Gastrocnemius medialis (tissue), 4 donors: ENCODE data around the gene WWOX. TPM values are rescaled to one million over a fixed set of nuclear protein-coding genes. Genes with fewer than 3 reads are reported as not detected.

Experiments
- ATAC-seq, 2 donors: fragments of 150-250 bp; one replicate each; pipeline ENCODE4 v1.9.1; 2016
- DNase-seq, 2 donors: peaks; one replicate each; pipeline ENCODE4 v3.0.0-alpha.2; 2019
- H3K27ac ChIP-seq, 4 donors: fragments of 200-600 bp; sonication (generic); 1 replicate in 1 of 4; 2 replicates in 3 of 4; pipeline ENCODE4 v1.5.1; 2016 to 2018; ENCODE audit warnings: mild to moderate bottlenecking in 2 of 4, moderate library complexity in 1 of 4
- H3K27me3 ChIP-seq, 3 donors: fragments of 200-600 bp; sonication (generic) in 2 of 3; 1 replicate in 1 of 3; 2 replicates in 2 of 3; pipeline versions ENCODE4 v1.5.1 to v1.6.0; 2016 to 2019; ENCODE audit warnings: mild to moderate bottlenecking in 1 of 3, moderate library complexity in 1 of 3
- H3K36me3 ChIP-seq, 2 donors: fragments of 200-600 bp; sonication (generic) in 1 of 2; one replicate each; pipeline ENCODE4 v1.5.1; 2017 to 2018
- H3K4me1 ChIP-seq, 2 donors: fragments of 200-600 bp; sonication (generic) in 1 of 2; one replicate each; pipeline ENCODE4 v1.5.1; 2016 to 2017; ENCODE audit warnings: mild to moderate bottlenecking in 2 of 2
- H3K4me3 ChIP-seq, 4 donors: fragments of 200-600 bp; sonication (generic) in 3 of 4; 1 replicate in 1 of 4; 2 replicates in 3 of 4; pipeline ENCODE4 v1.5.1; 2016 to 2019; ENCODE audit warnings: mild to moderate bottlenecking in 2 of 4
- H3K9me3 ChIP-seq, 3 donors: fragments of 200-600 bp; sonication (generic) in 2 of 3; 1 replicate in 1 of 3; 2 replicates in 2 of 3; pipeline ENCODE4 v1.5.1; 2016 to 2019
- CTCF ChIP-seq, 5 experiments: fragments of 450-650 bp in 3 of 5; fragments of 200-600 bp in 2 of 5; sonication (generic) in 2 of 5; IDR thresholded peaks in 4 of 5; conservative IDR thresholded peaks in 1 of 5; 1 replicate in 4 of 5; 2 replicates in 1 of 5; pipeline ENCODE4 v1.5.1; 2016 to 2019; ENCODE audit warnings: antibody characterized with exemption in 5 of 5, mild to moderate bottlenecking in 3 of 5, moderate library complexity in 3 of 5
- POLR2A ChIP-seq, 2 donors: fragments of 450-650 bp; IDR thresholded peaks; one replicate each; pipeline ENCODE4 v1.6.1; 2017; ENCODE audit warnings: antibody characterized with exemption in 2 of 2, mild to moderate bottlenecking in 2 of 2, moderate library complexity in 2 of 2
- in situ Hi-C, 4 donors: fragments of 200-750 bp; cut with MboI; loops; one replicate each; pipeline versions ENCODE4 v1.15.0 to v1.8.0; 2017; ENCODE audit warnings: low sequenced_read_pairs in 4 of 4
- intact Hi-C: fragments of 100-400 bp; cut with DNase I; formaldehyde crosslinking; loops from one replicate; pipeline ENCODE4 v1.15.1; 2023; ENCODE audit warnings: low total_unique reads
- total RNA-seq, 4 donors: library from RNA; depleted of rRNA; stranded (reverse); fragments of >200 nt; gene quantifications; one replicate each; pipeline versions ENCODE4 v1.1.0 to v1.2.3, GENCODE V29; 2016

WWOX gene
- total RNA-seq, 4 donors from 2014 or later = 3.3 to 13.0 (median 6.0) TPM

DNA sequence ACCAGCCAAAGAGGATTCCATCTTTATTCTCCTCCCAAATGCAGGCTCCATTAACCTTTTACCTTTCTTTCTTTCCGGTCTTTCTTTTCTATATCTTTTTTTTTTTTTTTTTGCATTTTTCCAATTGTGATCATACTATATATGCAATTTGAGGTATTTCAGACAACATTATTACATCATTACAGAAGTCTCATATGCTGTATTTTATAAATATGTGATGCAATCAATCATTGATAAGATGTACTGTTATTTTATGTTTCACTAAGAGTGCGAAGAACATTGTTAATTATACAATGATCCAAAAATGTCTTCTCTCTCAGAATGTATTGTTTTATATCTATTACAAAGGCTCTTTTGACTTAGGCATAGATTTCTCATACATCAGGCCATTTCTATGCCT, 683.1 kb downstream of the WWOX start:
- ATAC-seq = no peak
- Histone ChIP-seq H3K4me1 (peaks cover 4 to 7% of the 10 kb centered on the region in 2 donors), H3K27me3 (no peaks in the 10 kb centered on the region), H3K36me3 (no peaks in the 10 kb centered on the region), H3K4me3 (no peak overlapping the region), H3K9me3 (no peaks in the 10 kb centered on the region), H3K27ac (no peak overlapping the region)
- intact Hi-C loops (no loop called here), in situ Hi-C loops (loop anchor here in 1 of 4 donors (25.0 kb wide), 1 partner anchor 670 kb away; no protein-coding TSS in a partner anchor)
- TF ChIP-seq POLR2A (IDR thresholded peaks at IDR 0.05) = no peak
- TF ChIP-seq CTCF (IDR thresholded peaks at IDR 0.05 in 4 of 5, conservative IDR thresholded peaks at IDR 0.05 in 1 of 5) = no peak
- no peak for DNase-seq

DNA sequence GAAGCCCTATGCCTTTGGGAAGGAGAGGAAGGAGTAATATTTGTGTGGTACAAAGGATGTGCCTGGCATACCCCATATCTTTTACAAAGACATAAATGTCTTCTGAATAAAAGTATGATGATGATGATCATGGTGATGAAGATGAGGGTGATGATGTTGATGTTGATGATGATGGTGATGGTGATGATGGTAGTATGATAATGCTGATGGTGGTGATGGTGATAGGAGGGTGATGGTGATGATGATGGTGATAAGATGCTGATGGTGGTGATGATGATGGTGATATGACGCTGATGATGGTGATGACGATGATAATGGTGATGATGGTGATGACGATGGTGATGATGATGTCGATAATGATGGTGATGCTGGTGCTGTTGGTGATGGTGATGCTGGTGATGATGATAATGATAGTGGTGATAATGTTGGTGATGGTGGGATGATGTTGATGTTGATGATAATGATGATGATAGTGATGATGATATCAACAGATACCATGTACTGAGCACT, 684.2 kb downstream of the WWOX start:
- Histone ChIP-seq H3K9me3 (no peaks in the 10 kb centered on the region), H3K4me3 (no peak overlapping the region), H3K36me3 (no peaks in the 10 kb centered on the region), H3K27ac (no peak overlapping the region), H3K27me3 (no peaks in the 10 kb centered on the region), H3K4me1 (peaks cover under 1 to 2% of the 10 kb centered on the region in 2 donors)
- ATAC-seq (no peak), DNase-seq (no peak)
- in situ Hi-C loops (loop anchor here in 1 of 4 donors (25.0 kb wide), 1 partner anchor 671 kb away; no protein-coding TSS in a partner anchor), intact Hi-C loops (no loop called here)
- TF ChIP-seq POLR2A (IDR thresholded peaks at IDR 0.05) = no peak
- TF ChIP-seq CTCF (IDR thresholded peaks at IDR 0.05 in 4 of 5, conservative IDR thresholded peaks at IDR 0.05 in 1 of 5) = no peak

GRCh38 chr16:78784771-78785170, 685.3 kb downstream of the WWOX start:
- Histone ChIP-seq H3K4me1 (no peaks in the 10 kb centered on the region), H3K4me3 (no peak overlapping the region), H3K36me3 (no peaks in the 10 kb centered on the region), H3K27me3 (no peaks in the 10 kb centered on the region), H3K9me3 (no peaks in the 10 kb centered on the region), H3K27ac (no peak overlapping the region)
- ATAC-seq (no peak), DNase-seq (no peak)
- TF ChIP-seq POLR2A (IDR thresholded peaks at IDR 0.05) (no peak), CTCF (IDR thresholded peaks at IDR 0.05 in 4 of 5, conservative IDR thresholded peaks at IDR 0.05 in 1 of 5) (no peak)
- intact Hi-C loops (no loop called here), in situ Hi-C loops (loop anchor here in 1 of 4 donors (25.0 kb wide), 1 partner anchor 672 kb away; no protein-coding TSS in a partner anchor)

DNA sequence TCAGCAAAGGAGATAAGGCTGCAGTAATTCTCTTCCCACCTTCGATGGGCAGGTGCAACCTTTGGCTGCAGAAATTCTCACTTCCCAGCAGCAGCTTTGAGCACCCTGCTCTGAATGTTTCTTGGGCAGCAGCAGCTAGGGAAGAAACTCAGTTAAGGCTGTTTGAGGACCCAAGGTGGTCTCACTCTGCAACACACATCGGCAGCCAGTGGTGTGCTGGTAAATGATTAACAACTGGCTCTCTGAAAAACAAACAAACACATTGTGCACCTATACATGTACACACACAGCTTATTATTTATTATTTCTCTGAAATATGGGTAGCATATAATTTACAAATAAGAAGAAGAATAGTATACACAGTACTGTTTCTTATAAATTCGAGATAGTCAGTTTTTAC, 685.8 kb downstream of the WWOX start:
- in situ Hi-C loops = loop anchor here in 1 of 4 donors (25.0 kb wide), 1 partner anchor 673 kb away; no protein-coding TSS in a partner anchor
- no peaks in the 10 kb centered on the region for H3K9me3 ChIP-seq
- no peak overlapping the region for H3K27ac ChIP-seq
- H3K27me3 ChIP-seq = no peaks in the 10 kb centered on the region
- no peak for ATAC-seq
- intact Hi-C loops = no loop called here
- TF ChIP-seq POLR2A (IDR thresholded peaks at IDR 0.05) (no peak), CTCF (IDR thresholded peaks at IDR 0.05 in 4 of 5, conservative IDR thresholded peaks at IDR 0.05 in 1 of 5) (no peak)
- H3K36me3 ChIP-seq = no peaks in the 10 kb centered on the region
- no peak for DNase-seq
- H3K4me3 ChIP-seq = no peak overlapping the region
- no peaks in the 10 kb centered on the region for H3K4me1 ChIP-seq

DNA sequence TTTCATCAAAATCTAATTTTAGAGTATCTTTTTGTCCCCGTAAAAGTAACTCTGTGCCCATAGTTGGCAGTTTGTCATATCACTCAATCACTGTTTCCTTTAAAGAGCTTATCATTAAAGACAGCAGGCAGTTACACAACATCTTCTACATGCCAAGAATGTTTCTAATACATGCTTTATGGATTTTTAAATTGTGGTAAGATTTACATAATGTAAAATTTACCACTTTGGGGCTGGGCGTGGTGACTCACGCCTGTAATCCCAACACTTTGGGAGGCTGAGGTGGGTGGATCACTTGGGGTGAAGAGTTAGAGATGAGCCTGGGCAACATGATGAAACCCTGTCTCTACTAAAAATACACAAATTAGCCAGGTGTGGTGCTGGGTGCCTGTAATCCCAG, 687.2 kb downstream of the WWOX start:
- Histone ChIP-seq H3K4me3 (no peak overlapping the region), H3K9me3 (no peaks in the 10 kb centered on the region), H3K36me3 (no peaks in the 10 kb centered on the region), H3K27me3 (no peaks in the 10 kb centered on the region), H3K4me1 (no peaks in the 10 kb centered on the region), H3K27ac (no peak overlapping the region)
- DNase-seq (no peak), ATAC-seq (no peak)
- intact Hi-C loops (no loop called here), in situ Hi-C loops (loop anchor here in 1 of 4 donors (25.0 kb wide), 1 partner anchor 674 kb away; no protein-coding TSS in a partner anchor)
- TF ChIP-seq CTCF (IDR thresholded peaks at IDR 0.05 in 4 of 5, conservative IDR thresholded peaks at IDR 0.05 in 1 of 5) = no peak
- TF ChIP-seq POLR2A (IDR thresholded peaks at IDR 0.05) = no peak
